HG03108 (cell line): ENCODE data around the gene MYBPHL.

Source experiments
- ATAC-seq: cut with Tn5 transposase; IDR thresholded peaks from one replicate; pipeline ENCODE4 v1.9.1; 2021; ENCODE audit warnings: moderate library complexity; ENCODE audit not compliant: unreplicated experiment

Gene MYBPHL

DNA sequence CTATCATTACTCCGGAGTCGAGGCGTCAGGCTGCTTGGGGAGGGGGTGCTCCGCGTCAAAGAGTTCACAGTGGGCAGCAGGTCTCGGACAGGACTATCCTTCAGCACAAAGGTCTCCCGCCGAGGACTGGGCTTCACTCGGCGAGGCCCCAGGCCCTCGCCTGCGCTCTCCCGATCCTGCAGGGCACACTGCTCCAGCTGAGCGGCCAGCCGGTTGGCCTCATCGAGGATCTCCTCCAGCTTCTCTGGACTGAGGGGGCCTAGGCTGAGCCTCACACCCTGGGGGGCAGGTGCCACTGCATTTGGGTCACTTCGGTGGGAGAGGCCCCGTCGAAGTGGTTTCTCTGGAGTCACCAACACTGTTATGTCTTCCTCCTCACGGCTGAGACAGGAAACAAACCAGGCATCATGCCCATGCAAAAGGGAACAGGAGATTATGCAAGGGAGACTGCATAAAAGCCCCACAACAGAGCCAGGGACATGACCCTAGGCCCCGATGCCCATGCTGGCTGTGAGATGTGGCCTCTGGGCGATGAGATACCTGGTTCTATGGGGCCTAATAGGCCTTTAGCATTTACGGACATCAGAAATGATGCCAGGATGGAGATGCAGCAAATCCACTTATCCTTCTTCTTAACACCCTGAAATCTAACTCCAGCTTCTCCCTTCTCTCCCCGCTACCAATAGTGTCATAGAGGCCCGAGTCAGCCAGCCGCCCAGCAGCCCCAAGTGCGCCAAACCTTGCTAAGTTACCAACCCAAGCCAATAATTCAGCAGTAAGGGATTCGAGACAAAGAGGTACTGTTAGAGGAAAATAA, 24.9 kb downstream of the MYBPHL start:
- ATAC-seq, result no peak

DNA sequence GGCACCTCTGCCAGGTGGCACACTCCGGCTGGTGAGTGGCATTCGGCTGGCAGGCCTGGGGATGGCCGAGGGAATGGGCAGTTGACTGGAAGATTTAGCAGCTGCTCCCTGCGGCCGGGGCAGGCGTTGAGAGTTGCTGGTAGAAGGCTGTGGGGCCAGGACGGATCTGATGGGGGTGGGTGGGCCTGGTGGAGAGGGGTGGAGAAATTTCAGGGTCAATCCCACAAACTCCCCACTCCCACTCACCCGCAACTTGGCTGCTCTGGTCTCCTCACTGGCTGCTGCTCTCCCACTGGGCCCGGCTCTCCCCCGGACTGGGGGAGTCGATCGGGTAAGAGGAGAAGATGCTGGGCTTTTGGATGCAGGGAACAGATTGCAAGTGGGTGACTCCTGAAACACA, 25.9 kb downstream of the MYBPHL start:
- ATAC-seq, result no peak

DNA sequence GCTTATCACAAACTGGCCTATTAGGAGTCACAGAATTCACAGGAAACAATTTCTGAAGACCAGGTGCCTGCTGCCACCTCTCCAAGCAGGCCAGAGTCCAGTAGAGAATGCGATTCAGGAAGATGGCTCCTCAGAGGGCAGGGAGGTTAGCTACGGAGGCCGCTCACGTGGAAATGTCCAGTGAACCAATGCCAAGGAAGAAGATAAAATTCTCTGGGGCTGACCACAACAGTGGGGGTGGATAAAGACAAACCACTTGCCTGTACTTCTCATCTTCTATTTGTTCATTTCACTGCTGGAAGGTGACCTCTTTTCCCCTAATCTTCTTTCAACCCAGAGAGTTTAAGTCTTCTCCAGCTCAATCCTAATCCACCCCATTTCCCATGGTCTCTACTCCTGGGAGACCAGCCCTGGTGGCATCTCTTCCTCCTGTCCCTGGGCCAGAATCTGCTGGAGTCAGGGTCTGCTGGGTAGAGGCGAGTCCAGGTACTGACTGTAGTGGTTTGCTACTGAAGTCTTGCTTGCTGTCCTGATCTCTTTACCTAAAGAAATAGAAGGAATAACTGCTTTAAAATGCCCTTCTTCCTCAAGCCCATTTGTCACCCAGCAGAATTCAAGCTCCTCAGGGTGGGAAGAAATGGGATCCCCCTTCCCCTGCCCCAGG, 27.1 kb downstream of the MYBPHL start:
- ATAC-seq, result no peak

DNA sequence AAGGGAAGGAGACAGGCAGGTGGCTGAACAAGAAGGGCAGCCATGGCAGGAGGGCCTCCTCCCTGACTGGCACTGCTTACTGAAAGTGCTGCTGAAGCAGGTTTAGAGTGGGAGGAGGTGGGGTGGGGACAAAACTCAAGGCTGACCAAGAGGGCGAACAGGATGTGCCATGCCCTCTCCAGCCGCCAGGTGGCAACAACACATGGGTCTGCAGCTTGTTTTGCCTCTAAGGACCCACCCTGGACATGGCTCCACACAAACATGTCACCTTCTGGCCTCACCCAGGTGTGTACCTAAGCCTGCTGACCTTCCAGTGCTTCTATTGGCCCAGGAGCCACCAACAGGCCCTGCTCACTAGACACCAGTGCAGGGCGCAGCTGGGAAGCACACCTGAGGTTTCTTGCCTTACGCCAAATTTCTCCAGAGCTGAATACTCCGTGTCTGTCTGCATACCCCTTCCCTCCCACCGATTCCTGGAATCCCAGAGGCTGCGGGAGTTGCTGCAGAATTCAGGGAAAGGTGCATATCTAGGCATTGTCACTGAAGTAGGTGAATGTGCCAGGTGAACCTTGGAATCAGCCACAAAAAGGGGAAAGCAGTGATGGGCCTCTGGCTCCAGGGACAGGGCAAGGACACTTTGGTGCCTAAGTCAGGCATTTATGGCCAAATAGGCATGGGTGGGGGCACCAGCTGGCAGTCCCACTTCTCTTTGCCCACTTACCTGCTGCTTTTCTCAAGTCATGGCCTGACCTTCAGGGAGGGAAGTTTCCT, 29.2 kb downstream of the MYBPHL start:
- ATAC-seq, result peak; percentile 68

DNA sequence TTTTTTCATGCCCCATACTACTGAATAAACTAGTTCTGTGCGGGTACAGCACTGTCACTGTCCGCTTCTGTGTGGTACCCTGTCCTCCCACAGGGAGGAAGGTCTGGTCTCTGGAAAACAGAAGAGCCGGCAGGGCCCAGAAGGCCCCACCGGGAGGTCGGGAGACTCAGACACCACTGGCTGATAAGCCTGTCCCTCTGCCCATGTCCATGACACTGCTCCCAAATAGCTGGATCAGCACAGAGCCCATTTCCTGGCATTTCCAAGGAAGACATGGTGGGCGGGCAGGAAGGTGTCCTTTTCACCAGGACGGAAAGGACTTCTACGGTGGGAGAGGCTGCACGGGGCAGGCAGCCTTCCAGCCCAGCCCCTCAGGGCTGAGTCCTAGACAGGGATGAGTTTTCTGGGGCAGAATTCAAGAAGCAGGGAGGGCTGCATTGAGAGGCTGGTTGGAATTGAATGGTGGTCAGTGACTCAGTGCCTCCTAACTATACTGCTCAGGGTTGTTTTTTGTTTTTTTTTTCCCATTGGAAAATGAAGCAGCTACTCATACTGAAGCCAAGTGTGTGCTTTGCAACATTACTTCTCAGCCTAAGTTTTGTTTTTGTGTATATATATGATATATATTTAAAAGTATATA, 31.0 kb downstream of the MYBPHL start:
- no peak for ATAC-seq

DNA sequence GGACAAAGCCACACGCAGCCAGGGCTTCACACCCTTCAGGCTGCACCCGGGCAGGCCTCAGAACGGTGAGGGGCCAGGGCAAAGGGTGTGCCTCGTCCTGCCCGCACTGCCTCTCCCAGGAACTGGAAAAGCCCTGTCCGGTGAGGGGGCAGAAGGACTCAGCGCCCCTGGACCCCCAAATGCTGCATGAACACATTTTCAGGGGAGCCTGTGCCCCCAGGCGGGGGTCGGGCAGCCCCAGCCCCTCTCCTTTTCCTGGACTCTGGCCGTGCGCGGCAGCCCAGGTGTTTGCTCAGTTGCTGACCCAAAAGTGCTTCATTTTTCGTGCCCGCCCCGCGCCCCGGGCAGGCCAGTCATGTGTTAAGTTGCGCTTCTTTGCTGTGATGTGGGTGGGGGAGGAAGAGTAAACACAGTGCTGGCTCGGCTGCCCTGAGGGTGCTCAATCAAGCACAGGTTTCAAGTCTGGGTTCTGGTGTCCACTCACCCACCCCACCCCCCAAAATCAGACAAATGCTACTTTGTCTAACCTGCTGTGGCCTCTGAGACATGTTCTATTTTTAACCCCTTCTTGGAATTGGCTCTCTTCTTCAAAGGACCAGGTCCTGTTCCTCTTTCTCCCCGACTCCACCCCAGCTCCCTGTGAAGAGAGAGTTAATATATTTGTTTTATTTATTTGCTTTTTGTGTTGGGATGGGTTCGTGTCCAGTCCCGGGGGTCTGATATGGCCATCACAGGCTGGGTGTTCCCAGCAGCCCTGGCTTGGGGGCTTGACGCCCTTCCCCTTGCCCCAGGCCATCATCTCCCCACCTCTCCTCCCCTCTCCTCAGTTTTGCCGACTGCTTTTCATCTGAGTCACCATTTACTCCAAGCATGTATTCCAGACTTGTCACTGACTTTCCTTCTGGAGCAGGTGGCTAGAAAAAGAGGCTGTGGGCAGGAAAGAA, 32.0 kb downstream of the MYBPHL start:
- ATAC-seq, result no peak

DNA sequence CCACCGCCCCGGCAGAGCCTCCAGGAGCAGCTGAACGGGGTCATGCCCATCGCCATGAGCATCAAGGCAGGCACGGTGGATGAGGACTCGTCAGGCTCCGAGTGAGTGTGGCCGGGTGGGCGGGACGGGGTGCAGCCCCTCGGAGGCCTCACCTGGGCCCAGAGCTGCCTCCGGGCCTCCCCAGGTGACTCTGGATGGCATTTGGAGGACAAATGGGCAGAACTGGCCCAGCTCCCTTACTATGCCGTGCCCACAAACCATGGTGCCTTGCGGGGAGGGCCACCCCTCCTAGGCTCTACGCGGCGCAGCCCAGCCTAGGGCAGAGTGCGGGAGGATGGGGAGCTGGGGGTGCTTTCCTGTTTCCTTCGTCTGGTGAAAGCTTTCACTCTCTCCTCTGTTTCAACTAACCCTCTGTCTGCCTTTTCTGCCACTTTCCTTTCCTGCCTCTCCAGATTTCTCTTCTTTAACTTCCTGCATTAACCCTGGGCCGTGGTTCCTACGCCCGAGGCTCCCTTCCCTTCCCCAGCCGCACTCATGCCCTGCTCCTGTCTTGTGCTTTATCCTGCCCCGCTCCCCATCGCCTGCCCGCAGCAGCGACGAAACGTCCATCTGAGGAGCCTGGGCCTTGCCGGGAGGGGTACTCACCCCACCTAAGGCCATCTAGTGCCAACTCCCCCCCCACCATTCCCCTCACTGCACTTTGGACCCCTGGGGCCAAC, 33.1 kb downstream of the MYBPHL start:
- no peak for ATAC-seq

DNA sequence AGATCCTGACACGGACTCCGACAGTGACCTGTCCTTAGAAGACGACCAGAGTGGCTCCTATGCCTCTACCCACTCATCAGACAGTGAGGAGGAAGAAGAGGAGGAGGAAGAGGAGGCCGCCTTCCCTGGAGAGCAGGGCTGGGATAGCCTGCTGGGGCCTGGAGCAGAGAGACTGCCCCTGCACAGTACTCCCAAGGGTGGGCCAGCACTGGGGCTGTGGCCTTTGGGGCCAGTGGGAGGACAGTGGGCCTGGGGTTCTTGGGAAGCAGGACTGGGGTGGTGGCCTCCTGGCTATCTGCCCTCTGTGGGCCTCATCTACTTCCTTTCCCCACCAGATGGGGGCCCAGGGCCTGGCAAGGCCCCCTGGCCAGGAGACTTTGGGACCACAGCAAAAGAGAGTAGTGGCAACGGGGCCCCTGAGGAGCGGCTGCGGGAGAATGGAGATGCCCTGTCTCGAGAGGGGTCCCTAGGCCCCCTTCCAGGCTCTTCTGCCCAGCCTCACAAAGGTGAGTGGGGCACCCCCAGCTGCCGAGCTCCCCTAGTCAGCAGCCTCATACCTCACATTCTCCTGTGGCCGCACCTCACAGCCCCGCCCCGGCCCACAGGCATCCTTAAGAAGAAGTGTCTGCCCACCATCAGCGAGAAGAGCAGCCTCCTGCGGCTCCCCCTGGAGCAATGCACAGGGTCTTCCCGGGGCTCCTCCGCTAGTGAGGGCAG, 33.8 kb downstream of the MYBPHL start:
- ATAC-seq, result no peak

DNA sequence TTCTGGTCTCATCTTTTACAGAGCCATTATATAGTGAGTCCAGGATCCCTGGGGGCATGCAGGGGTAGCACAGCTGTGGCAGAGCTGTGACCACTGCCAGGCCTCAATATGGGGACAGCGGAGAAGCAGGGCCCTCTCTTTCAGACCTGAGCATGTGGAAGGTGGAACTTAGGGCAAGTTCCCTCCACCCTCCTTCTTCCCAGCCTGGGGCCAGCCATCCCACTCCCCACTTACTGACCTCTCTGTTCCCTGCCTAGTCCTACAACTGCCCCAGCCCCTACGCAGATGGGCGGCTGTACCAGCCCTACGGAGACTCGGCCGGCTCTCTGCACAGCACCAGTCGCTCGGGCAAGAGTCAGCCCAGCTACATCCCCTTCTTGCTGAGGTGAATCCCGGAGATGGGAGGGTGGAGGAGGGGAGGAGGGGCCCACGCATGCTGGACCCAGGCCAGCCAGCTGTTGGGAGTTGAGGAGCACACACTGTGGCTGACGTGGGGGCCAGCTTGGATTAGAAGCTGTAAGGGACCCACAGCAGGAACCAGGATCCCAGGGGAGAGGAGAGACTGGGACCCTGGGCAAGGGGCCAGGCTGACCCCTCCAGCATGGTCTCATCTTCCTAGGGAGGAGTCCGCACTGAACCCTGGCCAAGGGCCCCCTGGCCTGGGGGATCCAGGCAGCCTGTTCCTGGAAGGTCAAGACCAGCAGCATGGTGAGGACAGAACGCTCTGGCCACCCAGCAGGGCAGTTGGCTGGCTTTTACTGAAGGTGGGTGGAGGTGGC, 34.6 kb downstream of the MYBPHL start:
- no peak for ATAC-seq

DNA sequence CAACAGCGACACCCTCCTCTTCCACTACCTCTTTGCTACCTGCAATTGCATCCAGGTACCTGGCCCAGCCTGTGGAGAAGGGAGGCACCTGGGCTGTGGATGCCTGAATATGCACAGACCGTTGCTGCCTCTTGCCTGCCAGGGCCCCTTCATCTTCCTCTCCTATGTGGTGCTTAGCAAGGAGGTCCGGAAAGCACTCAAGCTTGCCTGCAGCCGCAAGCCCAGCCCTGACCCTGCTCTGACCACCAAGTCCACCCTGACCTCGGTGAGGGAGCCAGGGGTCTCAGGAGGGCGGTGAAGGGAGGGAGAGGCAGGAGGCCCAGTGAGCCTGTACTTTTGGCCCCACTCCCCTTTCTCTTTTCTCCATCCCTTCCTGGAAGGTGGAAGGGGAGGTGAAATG, 35.4 kb downstream of the MYBPHL start:
- ATAC-seq, result no peak

DNA sequence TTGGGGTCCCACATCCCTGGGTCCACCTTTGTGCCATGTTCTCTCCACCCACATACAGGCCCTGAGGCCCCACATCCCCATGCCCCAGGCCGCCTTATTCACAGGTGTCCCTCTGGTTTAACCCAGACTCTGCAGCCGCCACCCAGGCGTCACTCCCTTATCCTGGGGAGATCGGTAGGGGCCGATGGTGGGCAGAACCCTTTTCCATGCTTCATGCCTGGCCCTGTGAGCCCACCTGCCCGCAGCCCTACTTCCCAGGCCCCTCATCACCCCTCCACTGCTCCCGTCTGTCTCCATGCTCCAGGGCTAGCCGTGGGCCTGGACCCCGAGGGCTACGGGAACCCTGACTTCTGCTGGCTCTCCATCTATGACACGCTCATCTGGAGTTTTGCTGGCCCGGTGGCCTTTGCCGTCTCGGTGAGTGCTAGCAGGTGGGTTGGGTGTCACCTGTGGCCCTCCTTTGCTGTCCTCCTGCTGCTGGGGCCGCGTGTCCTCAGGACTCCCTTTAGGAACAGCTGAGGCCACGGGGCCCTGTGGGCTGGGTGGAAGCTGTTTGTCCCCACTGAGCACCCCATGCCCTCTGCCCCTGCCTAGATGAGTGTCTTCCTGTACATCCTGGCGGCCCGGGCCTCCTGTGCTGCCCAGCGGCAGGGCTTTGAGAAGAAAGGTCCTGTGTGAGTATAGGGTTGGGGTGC, 36.0 kb downstream of the MYBPHL start:
- ATAC-seq, result no peak

DNA sequence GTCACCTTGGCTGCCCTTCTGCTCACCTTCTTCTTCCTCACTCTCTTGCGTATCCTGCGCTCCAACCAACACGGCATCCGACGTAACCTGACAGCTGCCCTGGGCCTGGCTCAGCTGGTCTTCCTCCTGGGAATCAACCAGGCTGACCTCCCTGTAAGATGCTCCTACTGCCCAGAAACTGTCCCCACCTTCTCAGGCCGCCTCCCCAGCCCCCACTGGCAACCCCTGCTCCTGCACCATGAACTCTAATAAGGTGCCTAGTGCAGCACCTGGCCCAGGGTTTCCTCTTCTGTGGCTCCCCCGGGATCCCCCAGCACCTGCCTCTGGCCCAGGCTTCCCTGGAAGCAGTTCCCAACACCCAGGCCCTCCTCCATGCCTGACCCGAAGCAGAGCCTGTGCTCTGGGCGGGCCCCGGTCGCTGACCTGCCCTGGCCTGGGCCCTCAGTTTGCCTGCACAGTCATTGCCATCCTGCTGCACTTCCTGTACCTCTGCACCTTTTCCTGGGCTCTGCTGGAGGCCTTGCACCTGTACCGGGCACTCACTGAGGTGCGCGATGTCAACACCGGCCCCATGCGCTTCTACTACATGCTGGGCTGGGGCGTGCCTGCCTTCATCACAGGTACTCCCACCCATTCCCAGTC, 36.7 kb downstream of the MYBPHL start:
- ATAC-seq, result no peak

DNA sequence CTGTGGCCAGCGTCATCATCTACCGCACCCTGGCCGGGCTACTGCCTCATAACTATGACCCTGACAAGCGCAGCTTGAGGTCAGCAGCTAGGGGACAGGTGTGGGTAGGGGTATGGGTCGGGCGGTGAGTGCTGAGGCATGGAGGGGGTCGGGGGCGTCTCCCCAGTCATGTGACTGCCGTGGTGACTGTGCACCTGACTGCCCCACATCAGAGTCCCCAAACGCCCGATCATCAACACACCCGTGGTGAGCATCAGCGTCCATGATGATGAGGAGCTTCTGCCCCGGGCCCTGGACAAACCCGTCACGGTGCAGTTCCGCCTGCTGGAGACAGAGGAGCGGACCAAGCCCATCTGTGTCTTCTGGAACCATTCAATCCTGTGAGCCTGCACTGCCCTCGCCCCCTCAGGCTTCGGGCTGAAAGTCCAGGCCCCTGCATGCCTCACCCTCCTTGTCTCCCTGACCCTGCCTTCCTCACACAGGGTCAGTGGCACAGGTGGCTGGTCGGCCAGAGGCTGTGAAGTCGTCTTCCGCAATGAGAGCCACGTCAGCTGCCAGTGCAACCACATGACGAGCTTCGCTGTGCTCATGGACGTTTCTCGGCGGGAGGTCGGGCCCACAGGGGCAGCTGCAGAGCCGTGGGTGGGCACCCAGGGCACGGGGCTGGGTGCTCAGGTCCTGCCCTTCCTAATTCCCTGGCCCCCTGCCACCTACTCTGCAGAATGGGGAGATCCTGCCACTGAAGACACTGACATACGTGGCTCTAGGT, 37.4 kb downstream of the MYBPHL start:
- ATAC-seq, result no peak

DNA sequence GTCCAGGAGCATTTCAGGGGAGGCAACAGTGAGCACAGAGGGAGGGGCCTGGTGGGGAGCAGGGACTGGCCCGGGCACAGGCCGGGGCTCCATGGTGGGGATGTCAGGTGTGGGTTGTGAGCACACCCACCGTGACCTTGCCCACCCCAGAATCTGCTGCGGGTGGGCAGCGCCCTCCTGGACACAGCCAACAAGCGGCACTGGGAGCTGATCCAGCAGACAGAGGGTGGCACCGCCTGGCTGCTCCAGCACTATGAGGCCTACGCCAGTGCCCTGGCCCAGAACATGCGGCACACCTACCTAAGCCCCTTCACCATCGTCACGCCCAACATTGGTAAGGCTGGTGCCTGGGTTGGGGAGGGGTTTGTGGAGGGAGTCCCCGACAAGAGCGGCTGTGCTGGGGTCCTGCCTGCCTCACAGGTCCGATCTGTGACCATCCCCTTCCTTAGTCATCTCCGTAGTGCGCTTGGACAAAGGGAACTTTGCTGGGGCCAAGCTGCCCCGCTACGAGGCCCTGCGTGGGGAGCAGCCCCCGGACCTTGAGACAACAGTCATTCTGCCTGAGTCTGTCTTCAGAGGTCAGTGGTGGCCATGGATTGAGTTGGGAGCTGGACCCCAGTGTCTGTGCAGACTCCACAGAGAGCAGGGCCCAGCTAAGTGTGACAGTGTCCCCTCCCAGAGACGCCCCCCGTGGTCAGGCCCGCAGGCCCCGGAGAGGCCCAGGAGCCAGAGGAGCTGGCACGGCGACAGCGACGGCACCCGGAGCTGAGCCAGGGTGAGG, 38.2 kb downstream of the MYBPHL start:
- no peak for ATAC-seq

DNA sequence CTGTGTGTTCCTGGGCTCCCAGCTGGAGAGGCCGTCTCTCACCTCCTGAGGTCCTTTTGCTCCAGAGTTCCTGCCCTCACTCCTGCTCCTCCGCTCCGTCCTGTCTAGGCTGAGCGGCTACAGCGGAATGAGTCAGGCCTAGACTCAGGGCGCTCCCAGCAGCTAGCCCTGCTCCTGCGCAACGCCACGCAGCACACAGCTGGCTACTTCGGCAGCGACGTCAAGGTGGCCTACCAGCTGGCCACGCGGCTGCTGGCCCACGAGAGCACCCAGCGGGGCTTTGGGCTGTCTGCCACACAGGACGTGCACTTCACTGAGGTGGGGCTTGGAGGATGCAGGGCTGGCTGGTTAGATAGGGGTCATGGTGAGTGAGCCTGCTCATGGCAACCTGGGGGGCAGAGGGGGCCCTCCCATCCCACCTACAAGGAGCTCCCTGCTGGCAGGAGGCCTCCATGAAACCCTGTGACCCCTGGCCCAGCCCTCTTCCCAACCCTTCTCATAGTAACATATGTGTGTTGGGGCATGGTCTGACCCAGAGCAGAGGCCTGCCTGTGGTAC, 39.0 kb downstream of the MYBPHL start:
- ATAC-seq, result no peak
